ENCODE results near the gene LNPK.

LNPK gene

GRCh38 chr2:175984846-175985245 is 17.2 kb downstream of the LNPK start:
- POLR2A ChIA-PET, result no interaction called here
- H3K4me3 ChIP-seq (ENCODE audit: low read depth, low read length), result no peak overlapping the region
- CTCF ChIA-PET, result no interaction called here
- no peak for DNase-seq (ENCODE audit: low read depth, low spot score)
- TF ChIP-seq CTCF (IDR thresholded peaks at IDR 0.05; ENCODE audit: insufficient read depth, low read length, missing control alignments), result no peak

DNA sequence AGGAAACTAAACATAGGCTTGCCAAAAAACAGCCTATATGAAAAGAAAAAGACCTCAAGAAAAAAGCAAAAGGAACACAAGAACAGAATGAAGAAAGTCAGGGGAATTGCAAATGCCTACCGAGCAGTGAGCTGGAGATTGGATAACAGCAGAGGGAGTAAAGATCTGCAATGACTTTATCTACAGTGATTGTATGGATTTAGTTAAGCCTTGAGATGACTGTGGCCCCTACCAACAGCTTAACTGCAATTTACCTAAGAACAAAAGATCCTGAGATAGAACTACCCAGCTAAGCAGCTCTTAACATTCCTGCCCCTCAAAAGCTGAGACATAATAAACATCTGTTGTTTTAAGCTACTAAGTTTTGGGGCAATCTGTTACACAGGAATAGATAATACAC is 20.5 kb downstream of the LNPK start:
- TF ChIP-seq CTCF (IDR thresholded peaks at IDR 0.05; ENCODE audit: insufficient read depth, low read length, missing control alignments), result no peak
- H3K4me3 ChIP-seq (ENCODE audit: low read depth, low read length), result no peak overlapping the region
- POLR2A ChIA-PET, result no interaction called here
- DNase-seq (ENCODE audit: low read depth, low spot score), result no peak
- CTCF ChIA-PET, result no interaction called here

GRCh38 chr2:175976391-175977157 is 25.5 kb downstream of the LNPK start:
- no peak for TF ChIP-seq CTCF (IDR thresholded peaks at IDR 0.05; ENCODE audit: insufficient read depth, low read length, missing control alignments)
- ChIA-PET CTCF (interaction anchor here (1.5 to 2.1 kb wide), 2 partner anchors 14 to 20 kb away, joined by 5 to 6 read pairs; no protein-coding TSS in a partner anchor), POLR2A (no interaction called here)
- no peak overlapping the region for H3K4me3 ChIP-seq (ENCODE audit: low read depth, low read length)
- DNase-seq (ENCODE audit: low read depth, low spot score), result no peak

GRCh38 chr2:175973373-175973772 is 28.7 kb downstream of the LNPK start:
- POLR2A ChIA-PET, result no interaction called here

GRCh38 chr2:175966839-175967238 is 35.2 kb downstream of the LNPK start:
- H3K4me3 ChIP-seq (ENCODE audit: low read depth, low read length), result no peak overlapping the region
- DNase-seq (ENCODE audit: low read depth, low spot score), result no peak
- ChIA-PET CTCF (no interaction called here), POLR2A (no interaction called here)
- no peak for TF ChIP-seq CTCF (IDR thresholded peaks at IDR 0.05; ENCODE audit: insufficient read depth, low read length, missing control alignments)

More at GRCh38 chr2:175973373-175973772, 28.7 kb downstream of the LNPK start:
- no peak for TF ChIP-seq CTCF (IDR thresholded peaks at IDR 0.05; ENCODE audit: insufficient read depth, low read length, missing control alignments)
- DNase-seq (ENCODE audit: low read depth, low spot score), result no peak
- CTCF ChIA-PET, result no interaction called here
- H3K4me3 ChIP-seq (ENCODE audit: low read depth, low read length), result no peak overlapping the region

DNA sequence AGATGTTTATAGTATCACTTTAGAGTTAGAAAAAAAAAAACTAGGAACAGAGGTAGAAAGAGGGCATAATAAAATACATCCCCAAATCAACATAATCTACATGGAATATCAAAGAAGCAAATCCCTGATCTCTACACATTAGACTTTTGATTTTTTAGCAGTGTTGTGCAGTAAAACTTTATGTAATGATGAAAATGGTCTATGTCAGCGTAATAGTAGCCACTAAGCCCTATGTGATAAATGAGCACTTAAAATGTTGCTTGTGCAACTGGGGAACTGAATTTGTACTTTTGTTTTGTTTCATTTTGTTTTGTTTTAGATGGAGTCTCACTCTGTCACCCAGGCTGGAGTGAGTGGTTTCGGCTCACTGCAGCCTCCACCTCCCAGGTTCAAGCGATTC is 36.3 kb downstream of the LNPK start:
- ChIA-PET POLR2A (no interaction called here), CTCF (no interaction called here)
- no peak overlapping the region for H3K4me3 ChIP-seq (ENCODE audit: low read depth, low read length)
- no peak for DNase-seq (ENCODE audit: low read depth, low spot score)
- no peak for TF ChIP-seq CTCF (IDR thresholded peaks at IDR 0.05; ENCODE audit: insufficient read depth, low read length, missing control alignments)
